ENCODE results near the gene RARG.

DNA sequence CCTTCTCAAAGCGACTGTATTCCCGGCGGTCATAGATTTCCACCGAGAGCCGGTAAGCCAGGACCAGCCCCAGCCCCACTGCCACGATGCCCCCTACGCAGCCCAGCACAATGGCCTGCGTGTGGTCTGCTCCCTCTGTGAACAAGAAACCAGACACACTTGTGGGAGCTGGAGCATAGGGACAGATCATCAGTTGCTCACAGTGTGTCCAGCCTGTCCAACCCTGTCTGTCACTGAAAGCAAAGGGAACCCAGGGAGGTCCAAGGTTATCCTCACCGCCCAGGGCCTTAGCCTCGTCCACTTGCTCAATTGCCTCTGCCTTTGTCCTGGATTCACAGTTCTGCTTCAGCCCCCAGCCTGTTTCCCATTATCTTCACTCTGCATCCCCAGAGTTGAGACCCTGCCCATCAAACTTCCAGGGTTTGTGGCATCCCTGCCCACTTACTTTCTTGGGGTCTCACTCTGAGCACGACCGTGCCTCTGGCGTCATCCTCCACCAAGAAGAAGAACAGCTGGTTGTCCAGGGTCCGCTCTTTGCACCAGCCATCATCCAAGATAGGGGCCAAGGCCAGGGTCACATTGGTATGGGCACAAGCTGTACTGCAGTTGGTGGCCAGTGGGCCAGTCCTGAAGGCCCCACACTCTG lies 40.0 kb downstream of the RARG start:
- TF ChIP-seq, protein P1, sequence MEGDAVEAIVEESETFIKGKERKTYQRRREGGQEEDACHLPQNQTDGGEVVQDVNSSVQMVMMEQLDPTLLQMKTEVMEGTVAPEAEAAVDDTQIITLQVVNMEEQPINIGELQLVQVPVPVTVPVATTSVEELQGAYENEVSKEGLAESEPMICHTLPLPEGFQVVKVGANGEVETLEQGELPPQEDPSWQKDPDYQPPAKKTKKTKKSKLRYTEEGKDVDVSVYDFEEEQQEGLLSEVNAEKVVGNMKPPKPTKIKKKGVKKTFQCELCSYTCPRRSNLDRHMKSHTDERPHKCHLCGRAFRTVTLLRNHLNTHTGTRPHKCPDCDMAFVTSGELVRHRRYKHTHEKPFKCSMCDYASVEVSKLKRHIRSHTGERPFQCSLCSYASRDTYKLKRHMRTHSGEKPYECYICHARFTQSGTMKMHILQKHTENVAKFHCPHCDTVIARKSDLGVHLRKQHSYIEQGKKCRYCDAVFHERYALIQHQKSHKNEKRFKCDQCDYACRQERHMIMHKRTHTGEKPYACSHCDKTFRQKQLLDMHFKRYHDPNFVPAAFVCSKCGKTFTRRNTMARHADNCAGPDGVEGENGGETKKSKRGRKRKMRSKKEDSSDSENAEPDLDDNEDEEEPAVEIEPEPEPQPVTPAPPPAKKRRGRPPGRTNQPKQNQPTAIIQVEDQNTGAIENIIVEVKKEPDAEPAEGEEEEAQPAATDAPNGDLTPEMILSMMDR (conservative IDR thresholded peaks at IDR 0.05; ENCODE audit: low read depth, low read length), result no peak
- TF ChIP-seq EZH2 (IDR thresholded peaks at IDR 0.05; ENCODE audit: low read length, unreplicated experiment) (no peak), EZH2phosphoT487 (IDR thresholded peaks at IDR 0.05; ENCODE audit: borderline replicate concordance, low read length) (no peak)

Data from PC-3 (cell line).